HepG2 (cell line): Measurements from ENCODE around the gene SLC10A1. TPM values are rescaled to one million over a fixed set of nuclear protein-coding genes. Genes with fewer than 3 reads are reported as not detected.

ENCODE experiments used
- ATAC-seq: fragments of 200-7000 bp; cut with Tn5 transposase; 3 replicates; pipeline ENCODE4 v1.9.1; 2020; ENCODE audit warnings: mild to moderate bottlenecking, moderate library complexity
- BruUV-seq: library from RNA; stranded (reverse); fragments of 400-500 nt; replicated peaks from 2 replicates; lab custom pipeline; 2021; lab: Mats Ljungman, UMichigan
- CTCF ChIA-PET: fragments of 300-600 bp; formaldehyde crosslinking; extraction: SDS; loops from one replicate; lab custom pipeline; 2021; ENCODE audit warnings: low total read pairs, inconsistent platforms, low intra/inter-chr PET ratio; lab: Yijun Ruan, JAX
- POLR2A ChIA-PET: fragments of 350-600 bp; sonication (Branson Sonifier 250); formaldehyde crosslinking; loops from one replicate; lab custom pipeline; 2020; ENCODE audit warnings: antibody characterized with exemption, inconsistent platforms; lab: Yijun Ruan, JAX
- DNase-seq: peaks from one replicate; pipeline ENCODE4 v3.0.0-alpha.2; 2015; ENCODE audit warnings: low spot score
- FAIRE-seq: peaks from 3 replicates; lab custom pipeline; 2011; peaks lifted over from hg19 to GRCh38; lab: Jason Lieb, UNC
- H2AFZ ChIP-seq: one replicate; pipeline ENCODE4 v1.6.1; 2011; ENCODE audit warnings: low read length, inconsistent platforms
- H3K27ac ChIP-seq: fragments of 300-600 bp; 3 replicates; pipeline ENCODE4 v1.8.0; 2011; ENCODE audit warnings: mixed run types, mild to moderate bottlenecking, mixed read lengths, low read length, inconsistent platforms; ENCODE audit not compliant: insufficient read depth; ENCODE audit errors: extremely low read length
- H3K27me3 ChIP-seq, 2 experiments: fragments of 200-600 bp in 1 of 2; 2 replicates in 1 of 2; 3 replicates in 1 of 2; pipeline versions ENCODE4 v1.6.0 to v1.8.0; 2011; ENCODE audit warnings: low read length in 2 of 2, mild to moderate bottlenecking in 2 of 2, moderate library complexity in 2 of 2, inconsistent platforms in 1 of 2; ENCODE audit not compliant: insufficient read depth in 2 of 2, control insufficient read depth in 1 of 2
- H3K36me3 ChIP-seq, 2 experiments: fragments of 200-600 bp in 1 of 2; replicated peaks in 1 of 2; 2 replicates in 1 of 2; 3 replicates in 1 of 2; pipeline versions ENCODE4 v1.5.1 to v1.8.0; 2011; ENCODE audit warnings: low read length in 2 of 2, inconsistent platforms in 1 of 2; ENCODE audit not compliant: insufficient read depth in 2 of 2, control insufficient read depth in 1 of 2
- H3K4me1 ChIP-seq: 2 replicates; pipeline ENCODE4 v1.5.1; 2012; ENCODE audit warnings: low read length, inconsistent platforms; ENCODE audit not compliant: insufficient read depth
- H3K4me2 ChIP-seq: 2 replicates; pipeline ENCODE4 v1.6.0; 2011; ENCODE audit warnings: low read depth, low read length, inconsistent platforms
- H3K4me3 ChIP-seq, 3 experiments: fragments of 200-600 bp in 1 of 3; sonication (generic), shearing (Covaris generic) in 1 of 3; replicated peaks in 1 of 3; 2 replicates each; pipeline ENCODE4 v1.5.1; 2011 to 2016; ENCODE audit warnings: low read length in 3 of 3, inconsistent platforms in 2 of 3, low read depth in 2 of 3, mild to moderate bottlenecking in 2 of 3, control low read depth in 1 of 3, mixed read lengths in 1 of 3; ENCODE audit not compliant: insufficient read depth in 1 of 3
- H3K79me2 ChIP-seq: one replicate; pipeline ENCODE4 v1.6.1; 2011; ENCODE audit warnings: low read length, inconsistent platforms; ENCODE audit not compliant: insufficient read depth
- H3K9ac ChIP-seq: 2 replicates; pipeline ENCODE4 v1.6.0; 2011; ENCODE audit warnings: mild to moderate bottlenecking, low read depth, low read length, inconsistent platforms; ENCODE audit not compliant: insufficient read depth
- H3K9me3 ChIP-seq: 2 replicates; pipeline ENCODE4 v1.5.1; 2012; ENCODE audit warnings: mild to moderate bottlenecking, low read length
- H4K20me1 ChIP-seq: 2 replicates; pipeline ENCODE4 v1.6.0; 2011; ENCODE audit warnings: inconsistent platforms, mild to moderate bottlenecking, low read length, moderate library complexity; ENCODE audit not compliant: insufficient read depth
- CEBPG ChIP-seq: IDR thresholded peaks from 2 replicates; pipeline ENCODE4 v1.6.1; 2016
- FOXK1 ChIP-seq: sonication (generic); formaldehyde crosslinking; IDR thresholded peaks from 2 replicates; pipeline ENCODE4 v1.4.0; 2020; ENCODE audit warnings: low read depth, missing genetic modification reagents, borderline replicate concordance
- GLI4 ChIP-seq: sonication (generic); formaldehyde crosslinking; IDR thresholded peaks from 2 replicates; pipeline ENCODE4 v1.5.1; 2020; ENCODE audit warnings: missing genetic modification reagents, mild to moderate bottlenecking, moderate library complexity, borderline replicate concordance
- MTA3 ChIP-seq: sonication (generic); formaldehyde crosslinking; IDR thresholded peaks from 2 replicates; pipeline ENCODE4 v1.4.0; 2020; ENCODE audit warnings: missing genetic modification reagents
- NR3C1 ChIP-seq: sonication (generic); formaldehyde crosslinking; IDR thresholded peaks from 2 replicates; pipeline ENCODE4 v1.4.0; 2020; ENCODE audit warnings: missing genetic modification reagents
- RXRB ChIP-seq: IDR thresholded peaks from 2 replicates; pipeline ENCODE4 v1.6.1; 2016; ENCODE audit warnings: borderline replicate concordance, missing genetic modification reagents, missing compliant biosample characterization
- SRF ChIP-seq: IDR thresholded peaks from 2 replicates; pipeline ENCODE4 v1.6.1; 2011; ENCODE audit warnings: mild to moderate bottlenecking, low read depth, low read length, moderate library complexity
- ZNF749 ChIP-seq: sonication (generic); formaldehyde crosslinking; IDR thresholded peaks from 2 replicates; pipeline ENCODE4 v1.8.0; 2022; ENCODE audit warnings: mild to moderate bottlenecking, missing genetic modification reagents, moderate library complexity, borderline replicate concordance
- WGBS: methylation state at CpG from one replicate; pipeline ENCODE4 v1.1.6; 2017; ENCODE audit warnings: low lambda C conversion rate; 5-methylcytosine and 5-hydroxymethylcytosine counted together
- in situ Hi-C: cut with HindIII; loops from 2 replicates; pipeline ENCODE4 v1.10.0; 2017; ENCODE audit warnings: low pct_unique_long_range_greater_than_20kb; ENCODE audit not compliant: extremely low pct_ligation_motif_present
- intact Hi-C: fragments of 100-400 bp; cut with micrococcal nuclease; formaldehyde crosslinking; loops from one replicate; pipeline ENCODE4 v1.10.0; 2022; ENCODE audit not compliant: unreplicated experiment
- polyA plus RNA-seq, 8 experiments: library from polyadenylated mRNA; depleted of rRNA in 3 of 8; stranded (reverse) in 7 of 8; unstranded in 1 of 8; fragments of >200 nt; fragmentation: Illumina TruSeq in 4 of 8; extraction: Trizol in 4 of 8; gene quantifications; 2 replicates each; pipeline versions ENCODE4 v1.2.1 to v1.2.3, GENCODE V29; 2011 to 2016; ENCODE audit warnings: low read depth in 4 of 8, missing spikeins in 1 of 8, mixed read lengths in 1 of 8; ENCODE audit not compliant: insufficient read depth in 1 of 8
- total RNA-seq, 5 experiments: library from RNA; depleted of rRNA; stranded (reverse); fragments of >200 nt; fragmentation: Illumina TruSeq; extraction: Trizol; gene quantifications; 2 replicates each; pipeline ENCODE4 v1.2.3, GENCODE V29; 2016; ENCODE audit warnings: low read depth in 1 of 5
- TF ChIP-seq, protein P1 (sequence below): sonication (generic); formaldehyde crosslinking; IDR thresholded peaks from 2 replicates; pipeline ENCODE4 v1.4.0; 2020; ENCODE audit warnings: mild to moderate bottlenecking, missing genetic modification reagents, borderline replicate concordance
- TF ChIP-seq, protein P2 (sequence below): sonication (generic); formaldehyde crosslinking; IDR thresholded peaks from 2 replicates; pipeline ENCODE4 v1.4.0; 2020; ENCODE audit warnings: missing genetic modification reagents, borderline replicate concordance

Gene SLC10A1
- total and polyA plus RNA-seq, 2 of the 13 experiments (the other 11 are each of a cell fraction or from before 2014, with no cell fraction given), result 0.17 TPM; not detected in 1

DNA sequence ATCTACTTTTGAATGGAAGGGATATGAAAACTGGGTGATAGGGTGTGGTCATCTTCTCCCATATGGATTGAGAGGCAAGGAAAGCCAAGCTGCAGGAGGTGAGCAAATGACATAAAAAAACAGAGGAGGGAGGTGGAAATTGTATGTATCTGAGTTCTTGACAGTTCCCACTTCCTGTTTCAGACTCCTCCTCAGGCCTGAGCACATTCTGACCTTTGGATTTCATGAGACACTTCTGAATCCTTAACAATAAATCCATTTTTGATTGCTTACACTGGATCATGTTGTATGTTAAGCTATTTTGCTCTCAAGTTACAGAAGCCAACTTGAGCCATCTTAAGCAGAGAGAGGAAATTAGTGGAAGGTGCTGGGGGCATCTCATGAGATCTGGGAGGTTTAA, 41.7 kb downstream of the SLC10A1 start:
- no peaks in the 10 kb centered on the region for H3K36me3 ChIP-seq
- ChIA-PET POLR2A (interaction anchor here (3.7 kb wide), 1 partner anchor 11 kb away, joined by 15 read pairs; the partner anchor contains the start of gene SRSF5), CTCF (no interaction called here)
- no peak overlapping the region for H3K4me3 ChIP-seq
- H3K27me3 ChIP-seq, result no peaks in the 10 kb centered on the region
- ATAC-seq (no peak), FAIRE-seq (no peak), DNase-seq (no peak)
- no peak overlapping the region for H2AFZ ChIP-seq
- 0 out of 2 replicates have a peak, but pooled peaks have one; percentile 7 for TF ChIP-seq FOXK1 (CRISPR knock-in tag)
- TF ChIP-seq, protein P1, sequence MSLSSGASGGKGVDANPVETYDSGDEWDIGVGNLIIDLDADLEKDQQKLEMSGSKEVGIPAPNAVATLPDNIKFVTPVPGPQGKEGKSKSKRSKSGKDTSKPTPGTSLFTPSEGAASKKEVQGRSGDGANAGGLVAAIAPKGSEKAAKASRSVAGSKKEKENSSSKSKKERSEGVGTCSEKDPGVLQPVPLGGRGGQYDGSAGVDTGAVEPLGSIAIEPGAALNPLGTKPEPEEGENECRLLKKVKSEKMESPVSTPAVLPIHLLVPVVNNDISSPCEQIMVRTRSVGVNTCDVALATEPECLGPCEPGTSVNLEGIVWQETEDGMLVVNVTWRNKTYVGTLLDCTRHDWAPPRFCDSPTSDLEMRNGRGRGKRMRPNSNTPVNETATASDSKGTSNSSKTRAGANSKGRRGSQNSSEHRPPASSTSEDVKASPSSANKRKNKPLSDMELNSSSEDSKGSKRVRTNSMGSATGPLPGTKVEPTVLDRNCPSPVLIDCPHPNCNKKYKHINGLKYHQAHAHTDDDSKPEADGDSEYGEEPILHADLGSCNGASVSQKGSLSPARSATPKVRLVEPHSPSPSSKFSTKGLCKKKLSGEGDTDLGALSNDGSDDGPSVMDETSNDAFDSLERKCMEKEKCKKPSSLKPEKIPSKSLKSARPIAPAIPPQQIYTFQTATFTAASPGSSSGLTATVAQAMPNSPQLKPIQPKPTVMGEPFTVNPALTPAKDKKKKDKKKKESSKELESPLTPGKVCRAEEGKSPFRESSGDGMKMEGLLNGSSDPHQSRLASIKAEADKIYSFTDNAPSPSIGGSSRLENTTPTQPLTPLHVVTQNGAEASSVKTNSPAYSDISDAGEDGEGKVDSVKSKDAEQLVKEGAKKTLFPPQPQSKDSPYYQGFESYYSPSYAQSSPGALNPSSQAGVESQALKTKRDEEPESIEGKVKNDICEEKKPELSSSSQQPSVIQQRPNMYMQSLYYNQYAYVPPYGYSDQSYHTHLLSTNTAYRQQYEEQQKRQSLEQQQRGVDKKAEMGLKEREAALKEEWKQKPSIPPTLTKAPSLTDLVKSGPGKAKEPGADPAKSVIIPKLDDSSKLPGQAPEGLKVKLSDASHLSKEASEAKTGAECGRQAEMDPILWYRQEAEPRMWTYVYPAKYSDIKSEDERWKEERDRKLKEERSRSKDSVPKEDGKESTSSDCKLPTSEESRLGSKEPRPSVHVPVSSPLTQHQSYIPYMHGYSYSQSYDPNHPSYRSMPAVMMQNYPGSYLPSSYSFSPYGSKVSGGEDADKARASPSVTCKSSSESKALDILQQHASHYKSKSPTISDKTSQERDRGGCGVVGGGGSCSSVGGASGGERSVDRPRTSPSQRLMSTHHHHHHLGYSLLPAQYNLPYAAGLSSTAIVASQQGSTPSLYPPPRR (CRISPR knock-in tag), result no peak
- BruUV-seq, result no TSS peak
- H3K9ac ChIP-seq, result no peak overlapping the region
- H3K4me1 ChIP-seq, result peaks cover 55% of the 10 kb centered on the region
- H3K27ac ChIP-seq, result no peak overlapping the region
- H3K4me2 ChIP-seq, result peak overlapping the region; percentile 43; the same call in 1 of the 2 replicates
- no peaks in the 10 kb centered on the region for H4K20me1 ChIP-seq
- no peaks in the 10 kb centered on the region for H3K9me3 ChIP-seq
- in situ Hi-C loops, result no loop called here
- intact Hi-C loops, result no loop called here
- H3K79me2 ChIP-seq, result no peaks in the 10 kb centered on the region

DNA sequence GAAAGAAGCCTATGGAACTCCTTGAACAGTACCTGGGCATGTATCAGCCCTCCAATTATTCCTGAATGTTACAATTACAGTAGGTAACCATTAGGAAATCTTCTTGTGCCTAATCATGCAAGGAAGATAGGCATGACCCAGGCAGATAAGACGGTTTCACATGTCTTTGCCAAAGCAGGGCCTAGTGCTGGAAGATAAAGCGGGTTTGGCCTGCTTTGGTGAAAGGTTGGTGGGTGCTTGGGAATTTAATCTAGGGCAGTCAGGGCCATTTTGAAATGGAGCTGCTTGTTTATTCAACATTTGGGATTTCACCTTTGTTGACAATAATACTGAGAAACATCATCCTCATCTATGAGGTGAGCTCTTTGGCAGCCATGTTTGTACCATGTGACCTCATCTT, 42.6 kb downstream of the SLC10A1 start:
- no peaks in the 10 kb centered on the region for H3K36me3 ChIP-seq
- FAIRE-seq (no peak), ATAC-seq (no peak), DNase-seq (no peak)
- peaks cover 63% of the 10 kb centered on the region for H3K4me1 ChIP-seq
- H3K27ac ChIP-seq, result no peak overlapping the region
- in situ Hi-C loops (no loop called here), intact Hi-C loops (no loop called here)
- no TSS peak for BruUV-seq
- no peaks in the 10 kb centered on the region for H3K27me3 ChIP-seq
- ChIA-PET POLR2A (interaction anchor here (0.5 to 0.8 kb wide), 2 partner anchors 54 to 56 kb away, joined by 3 read pairs; no protein-coding TSS in a partner anchor), CTCF (no interaction called here)
- H2AFZ ChIP-seq, result no peak overlapping the region
- 92% methylated on average over 2 of the region's 2 CpGs for WGBS
- no peak overlapping the region for H3K9ac ChIP-seq
- no peak overlapping the region for H3K4me2 ChIP-seq
- no peaks in the 10 kb centered on the region for H3K9me3 ChIP-seq
- no peaks in the 10 kb centered on the region for H3K79me2 ChIP-seq
- no peak overlapping the region for H3K4me3 ChIP-seq
- H4K20me1 ChIP-seq, result no peaks in the 10 kb centered on the region
- TF ChIP-seq MTA3 (CRISPR knock-in tag) (no peak), CEBPG (CRISPR knock-in tag) (no peak), NR3C1 (CRISPR knock-in tag) (no peak), ZNF749 (CRISPR knock-in tag) (no peak), RXRB (CRISPR knock-in tag) (no peak), SRF (no peak), GLI4 (CRISPR knock-in tag) (no peak)
- TF ChIP-seq, protein P2, sequence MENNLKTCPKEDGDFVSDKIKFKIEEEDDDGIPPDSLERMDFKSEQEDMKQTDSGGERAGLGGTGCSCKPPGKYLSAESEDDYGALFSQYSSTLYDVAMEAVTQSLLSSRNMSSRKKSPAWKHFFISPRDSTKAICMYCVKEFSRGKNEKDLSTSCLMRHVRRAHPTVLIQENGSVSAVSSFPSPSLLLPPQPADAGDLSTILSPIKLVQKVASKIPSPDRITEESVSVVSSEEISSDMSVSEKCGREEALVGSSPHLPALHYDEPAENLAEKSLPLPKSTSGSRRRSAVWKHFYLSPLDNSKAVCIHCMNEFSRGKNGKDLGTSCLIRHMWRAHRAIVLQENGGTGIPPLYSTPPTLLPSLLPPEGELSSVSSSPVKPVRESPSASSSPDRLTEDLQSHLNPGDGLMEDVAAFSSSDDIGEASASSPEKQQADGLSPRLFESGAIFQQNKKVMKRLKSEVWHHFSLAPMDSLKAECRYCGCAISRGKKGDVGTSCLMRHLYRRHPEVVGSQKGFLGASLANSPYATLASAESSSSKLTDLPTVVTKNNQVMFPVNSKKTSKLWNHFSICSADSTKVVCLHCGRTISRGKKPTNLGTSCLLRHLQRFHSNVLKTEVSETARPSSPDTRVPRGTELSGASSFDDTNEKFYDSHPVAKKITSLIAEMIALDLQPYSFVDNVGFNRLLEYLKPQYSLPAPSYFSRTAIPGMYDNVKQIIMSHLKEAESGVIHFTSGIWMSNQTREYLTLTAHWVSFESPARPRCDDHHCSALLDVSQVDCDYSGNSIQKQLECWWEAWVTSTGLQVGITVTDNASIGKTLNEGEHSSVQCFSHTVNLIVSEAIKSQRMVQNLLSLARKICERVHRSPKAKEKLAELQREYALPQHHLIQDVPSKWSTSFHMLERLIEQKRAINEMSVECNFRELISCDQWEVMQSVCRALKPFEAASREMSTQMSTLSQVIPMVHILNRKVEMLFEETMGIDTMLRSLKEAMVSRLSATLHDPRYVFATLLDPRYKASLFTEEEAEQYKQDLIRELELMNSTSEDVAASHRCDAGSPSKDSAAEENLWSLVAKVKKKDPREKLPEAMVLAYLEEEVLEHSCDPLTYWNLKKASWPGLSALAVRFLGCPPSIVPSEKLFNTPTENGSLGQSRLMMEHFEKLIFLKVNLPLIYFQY (CRISPR knock-in tag), result no peak
